NCI-H146 treated with DMSO at 0.1 percent for 48 hours (cell line): Measurements from ENCODE around the gene ESYT1.
A peak's percentile ranks its signal among the peaks of the same experiment; 100 is the strongest.

Experiments used
- DNase-seq: peaks from one replicate; lab custom pipeline; 2025; ENCODE audit not compliant: unreplicated experiment; lab: John Stamatoyannopoulos, UW

Gene ESYT1, protein sequence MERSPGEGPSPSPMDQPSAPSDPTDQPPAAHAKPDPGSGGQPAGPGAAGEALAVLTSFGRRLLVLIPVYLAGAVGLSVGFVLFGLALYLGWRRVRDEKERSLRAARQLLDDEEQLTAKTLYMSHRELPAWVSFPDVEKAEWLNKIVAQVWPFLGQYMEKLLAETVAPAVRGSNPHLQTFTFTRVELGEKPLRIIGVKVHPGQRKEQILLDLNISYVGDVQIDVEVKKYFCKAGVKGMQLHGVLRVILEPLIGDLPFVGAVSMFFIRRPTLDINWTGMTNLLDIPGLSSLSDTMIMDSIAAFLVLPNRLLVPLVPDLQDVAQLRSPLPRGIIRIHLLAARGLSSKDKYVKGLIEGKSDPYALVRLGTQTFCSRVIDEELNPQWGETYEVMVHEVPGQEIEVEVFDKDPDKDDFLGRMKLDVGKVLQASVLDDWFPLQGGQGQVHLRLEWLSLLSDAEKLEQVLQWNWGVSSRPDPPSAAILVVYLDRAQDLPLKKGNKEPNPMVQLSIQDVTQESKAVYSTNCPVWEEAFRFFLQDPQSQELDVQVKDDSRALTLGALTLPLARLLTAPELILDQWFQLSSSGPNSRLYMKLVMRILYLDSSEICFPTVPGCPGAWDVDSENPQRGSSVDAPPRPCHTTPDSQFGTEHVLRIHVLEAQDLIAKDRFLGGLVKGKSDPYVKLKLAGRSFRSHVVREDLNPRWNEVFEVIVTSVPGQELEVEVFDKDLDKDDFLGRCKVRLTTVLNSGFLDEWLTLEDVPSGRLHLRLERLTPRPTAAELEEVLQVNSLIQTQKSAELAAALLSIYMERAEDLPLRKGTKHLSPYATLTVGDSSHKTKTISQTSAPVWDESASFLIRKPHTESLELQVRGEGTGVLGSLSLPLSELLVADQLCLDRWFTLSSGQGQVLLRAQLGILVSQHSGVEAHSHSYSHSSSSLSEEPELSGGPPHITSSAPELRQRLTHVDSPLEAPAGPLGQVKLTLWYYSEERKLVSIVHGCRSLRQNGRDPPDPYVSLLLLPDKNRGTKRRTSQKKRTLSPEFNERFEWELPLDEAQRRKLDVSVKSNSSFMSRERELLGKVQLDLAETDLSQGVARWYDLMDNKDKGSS

DNA sequence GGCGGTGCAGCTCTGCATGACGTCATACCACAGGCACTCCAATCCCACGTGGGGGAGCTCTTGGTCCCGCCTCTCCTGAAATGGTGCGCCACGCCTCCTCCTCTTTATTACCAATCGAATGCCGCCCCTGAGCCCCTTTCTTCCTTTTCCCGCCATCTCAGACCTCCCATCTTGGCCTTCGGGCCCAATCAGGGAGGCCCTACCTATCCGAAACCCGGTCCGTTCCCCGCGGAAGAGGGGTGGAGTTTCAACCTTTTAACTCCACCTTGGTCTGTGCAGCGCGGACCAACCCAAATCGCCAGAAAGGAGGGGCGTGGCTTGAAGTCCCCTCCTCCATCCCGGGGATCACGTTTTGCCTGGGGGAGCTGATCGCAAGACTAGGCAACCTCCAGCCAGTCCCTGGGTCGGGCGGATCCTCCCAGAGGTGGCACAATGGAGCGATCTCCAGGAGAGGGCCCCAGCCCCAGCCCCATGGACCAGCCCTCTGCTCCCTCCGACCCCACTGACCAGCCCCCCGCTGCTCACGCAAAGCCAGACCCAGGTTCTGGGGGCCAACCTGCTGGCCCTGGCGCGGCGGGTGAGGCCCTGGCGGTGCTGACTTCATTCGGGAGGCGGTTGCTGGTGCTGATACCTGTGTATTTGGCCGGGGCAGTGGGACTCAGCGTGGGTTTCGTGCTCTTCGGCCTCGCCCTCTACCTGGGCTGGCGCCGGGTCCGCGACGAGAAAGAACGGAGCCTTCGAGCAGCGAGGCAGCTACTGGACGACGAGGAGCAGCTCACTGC is at the start of gene ESYT1:
Gene ESYT1 (plus strand): TSS at position 380 of the 782 bp plus-strand sequence. CDS start 53 bp downstream, at position 433.
- peak; percentile 99 for DNase-seq

GRCh38 chr12:56078427-56078826 is 49.6 kb upstream of the ESYT1 start:
- DNase-seq, result no peak

- DNase-seq, result peak; percentile 66
These were observed 48.9 kb upstream of the ESYT1 start for GRCh38 chr12:56078931-56079722.

DNA sequence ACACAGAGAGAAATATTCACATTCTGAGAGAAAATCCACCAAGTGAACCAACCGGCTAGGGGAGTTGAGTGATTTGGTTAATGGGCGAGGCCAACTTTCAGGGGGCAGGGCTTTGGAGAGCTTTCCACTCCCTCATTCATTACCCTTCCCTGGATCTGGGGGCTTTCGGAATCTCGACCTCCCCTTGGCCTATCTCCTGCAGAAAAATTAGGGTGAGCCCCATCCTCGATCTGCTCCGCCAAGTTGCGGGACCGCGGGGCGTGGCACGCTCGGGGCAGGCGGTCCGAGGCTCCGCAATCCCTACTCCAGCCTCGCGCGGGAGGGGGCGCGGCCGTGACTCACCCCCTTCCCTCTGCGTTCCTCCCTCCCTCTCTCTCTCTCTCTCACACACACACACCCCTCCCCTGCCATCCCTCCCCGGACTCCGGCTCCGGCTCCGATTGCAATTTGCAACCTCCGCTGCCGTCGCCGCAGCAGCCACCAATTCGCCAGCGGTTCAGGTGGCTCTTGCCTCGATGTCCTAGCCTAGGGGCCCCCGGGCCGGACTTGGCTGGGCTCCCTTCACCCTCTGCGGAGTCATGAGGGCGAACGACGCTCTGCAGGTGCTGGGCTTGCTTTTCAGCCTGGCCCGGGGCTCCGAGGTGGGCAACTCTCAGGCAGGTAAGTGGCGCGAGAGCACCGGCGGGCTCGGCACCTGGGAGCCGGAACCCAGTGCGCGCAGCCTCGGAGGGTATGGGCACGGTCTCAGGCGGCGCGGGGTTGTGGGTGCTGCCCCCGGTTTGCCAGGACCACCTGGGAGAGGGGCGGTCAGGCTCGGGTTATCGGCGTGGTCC is 48.1 kb upstream of the ESYT1 start, which contains the start of gene ERBB3:
Gene ERBB3 (plus strand): TSS at position 443 of the 833 bp plus-strand sequence. CDS start 136 bp downstream, at position 579.
- peak; percentile 65 for DNase-seq

DNA sequence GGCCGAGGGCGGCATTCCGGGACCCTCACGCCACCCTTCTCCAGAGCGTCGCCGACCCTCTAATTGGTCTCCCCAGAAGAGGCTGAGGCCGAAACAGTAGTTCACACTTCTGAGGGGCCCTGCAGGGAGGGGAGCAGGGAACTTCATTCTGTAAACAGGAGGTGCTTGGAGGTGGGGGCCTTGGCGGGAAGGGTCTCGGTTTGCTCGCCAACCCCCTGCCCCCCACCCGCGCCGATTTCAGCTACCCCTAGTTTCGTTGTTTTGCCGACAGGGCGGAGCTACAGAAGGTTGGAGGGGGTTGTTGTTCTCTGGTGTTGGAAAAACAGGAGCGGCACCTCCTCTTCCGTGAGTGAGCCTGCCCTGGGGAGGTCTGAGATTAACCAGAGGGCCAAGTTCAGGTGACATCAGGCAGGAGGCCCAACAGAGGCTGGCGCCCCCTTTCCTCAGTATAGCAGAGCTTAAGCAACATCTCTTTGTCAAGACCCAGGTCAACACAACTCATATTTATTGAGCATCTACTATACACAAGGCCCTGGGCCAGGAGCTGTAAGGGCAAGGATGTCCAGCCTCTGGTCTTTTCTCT is 47.4 kb upstream of the ESYT1 start:
- no peak for DNase-seq

DNA sequence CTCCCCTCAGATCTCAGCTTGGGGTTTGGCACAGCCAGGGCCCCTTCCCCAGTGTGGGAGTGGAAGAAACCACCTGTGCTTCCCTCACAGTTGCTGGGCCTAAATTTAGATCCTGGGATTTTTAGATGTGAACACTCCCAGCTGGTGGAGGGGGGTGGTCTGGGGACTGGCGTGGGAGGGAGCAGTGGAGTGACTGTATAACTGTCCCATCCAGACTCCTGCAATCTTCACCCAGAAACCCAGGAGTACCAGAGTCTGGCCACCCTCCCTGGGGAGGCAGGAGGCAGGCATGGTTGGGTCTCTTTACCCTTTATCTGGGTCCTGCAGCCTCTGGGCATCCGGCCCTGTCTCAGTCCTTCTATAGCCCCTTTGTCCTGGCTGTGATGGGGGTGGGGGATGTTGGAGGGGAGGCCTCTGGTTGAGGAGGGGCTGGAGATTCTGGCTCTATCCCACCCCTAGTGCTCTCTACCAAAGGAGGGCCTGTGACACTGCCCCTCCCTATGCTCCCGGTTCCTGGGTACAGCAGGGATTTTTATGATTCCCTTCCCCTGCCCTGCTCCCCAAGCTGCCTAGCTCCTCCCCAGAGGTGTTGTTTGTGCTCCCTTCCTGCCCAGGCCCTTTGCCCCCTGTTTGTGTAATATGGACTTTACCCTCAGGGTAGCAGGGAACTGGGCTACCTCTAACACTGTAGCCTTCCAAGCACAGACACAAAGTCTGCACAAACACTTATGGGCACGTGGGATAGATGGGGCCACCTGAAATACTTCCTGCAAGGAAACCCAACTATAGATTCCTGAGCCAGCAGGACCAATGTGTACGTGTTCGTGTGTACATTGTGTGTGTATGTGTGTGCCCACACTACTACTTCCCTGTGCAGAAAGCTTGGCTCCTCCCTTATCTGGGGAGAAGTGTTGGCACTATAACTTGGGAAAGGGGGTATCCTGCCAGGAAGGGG is 46.4 kb upstream of the ESYT1 start:
- no peak for DNase-seq

DNA sequence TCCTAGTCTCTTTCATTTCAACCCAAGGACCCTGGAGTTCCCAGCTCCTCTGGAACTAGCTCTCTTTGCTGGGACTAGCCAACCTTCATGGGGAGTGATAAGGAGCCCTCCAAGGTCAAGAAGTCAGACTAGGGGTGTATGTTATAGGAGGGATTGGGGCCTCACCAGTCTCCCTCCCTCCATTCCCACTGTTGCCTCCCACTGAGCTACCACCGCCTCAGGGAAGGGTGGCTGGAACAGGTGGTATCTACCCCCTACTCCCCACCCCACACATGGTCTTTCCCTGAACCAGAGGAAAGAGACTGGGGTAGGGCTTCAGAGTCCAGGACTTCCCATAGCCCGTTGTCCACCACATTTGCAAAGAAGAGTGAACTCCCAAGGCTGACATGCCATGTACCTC is 45.7 kb upstream of the ESYT1 start:
- no peak for DNase-seq

DNA sequence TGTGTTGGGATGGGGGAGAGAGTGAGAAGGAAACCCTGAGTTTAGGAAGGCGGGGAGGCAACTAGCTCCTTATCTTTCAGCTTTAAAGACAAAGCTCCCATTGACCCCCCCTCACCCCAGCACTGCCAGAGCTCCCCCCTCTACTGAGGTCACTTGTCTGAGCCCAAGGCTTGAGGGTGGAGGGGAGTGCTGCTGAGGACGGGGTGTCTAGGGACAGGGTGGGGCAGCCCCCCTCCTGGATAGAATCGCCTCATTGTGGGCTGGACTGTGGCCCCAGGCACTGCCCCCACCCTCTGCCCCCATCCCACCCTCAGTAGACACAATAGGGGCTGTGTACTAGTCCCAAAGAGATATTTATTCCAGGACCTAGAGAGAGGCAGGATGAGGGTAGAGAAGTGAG is 45.1 kb upstream of the ESYT1 start:
- no peak for DNase-seq

DNA sequence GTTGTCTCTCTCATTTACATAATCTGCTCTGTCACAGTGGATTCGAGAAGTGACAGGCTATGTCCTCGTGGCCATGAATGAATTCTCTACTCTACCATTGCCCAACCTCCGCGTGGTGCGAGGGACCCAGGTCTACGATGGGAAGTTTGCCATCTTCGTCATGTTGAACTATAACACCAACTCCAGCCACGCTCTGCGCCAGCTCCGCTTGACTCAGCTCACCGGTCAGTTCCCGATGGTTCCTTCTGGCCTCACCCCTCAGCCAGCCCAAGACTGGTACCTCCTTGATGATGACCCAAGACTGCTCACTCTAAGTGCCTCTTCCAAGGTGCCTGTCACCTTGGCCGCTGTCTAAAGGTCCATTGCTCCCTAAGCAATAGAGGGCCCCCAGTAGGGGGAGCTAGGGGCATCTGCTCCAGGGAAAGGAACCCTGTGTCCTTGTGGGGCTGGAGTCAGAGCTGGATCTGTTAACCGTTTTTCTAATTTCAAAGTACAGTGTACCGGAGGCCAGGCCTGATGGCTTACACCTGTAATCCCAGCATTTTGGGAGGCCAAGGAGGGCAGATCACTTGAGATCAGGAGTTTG is 43.0 kb upstream of the ESYT1 start:
- no peak for DNase-seq

- DNase-seq, result no peak
These were observed 42.0 kb upstream of the ESYT1 start for GRCh38 chr12:56086096-56086495.

- no peak for DNase-seq
These were observed 41.5 kb upstream of the ESYT1 start for GRCh38 chr12:56086608-56087007.

GRCh38 chr12:56087220-56087619 is 40.8 kb upstream of the ESYT1 start:
- DNase-seq, result no peak

GRCh38 chr12:56097738-56098137 is 30.3 kb upstream of the ESYT1 start:
- no peak for DNase-seq

DNA sequence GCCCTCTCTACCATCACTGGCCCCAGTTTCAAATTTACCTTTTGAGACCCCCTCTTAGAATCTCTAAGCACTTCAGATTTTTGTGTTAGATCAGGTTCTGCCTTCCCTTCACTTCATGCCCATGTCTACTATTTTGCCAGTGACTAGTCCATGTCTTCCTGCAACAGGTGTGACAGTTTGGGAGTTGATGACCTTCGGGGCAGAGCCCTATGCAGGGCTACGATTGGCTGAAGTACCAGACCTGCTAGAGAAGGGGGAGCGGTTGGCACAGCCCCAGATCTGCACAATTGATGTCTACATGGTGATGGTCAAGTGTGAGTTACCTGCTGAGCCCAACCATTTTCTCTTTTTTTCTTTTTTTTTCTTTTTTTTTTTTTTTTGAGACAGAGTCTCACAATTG is 29.5 kb upstream of the ESYT1 start:
- DNase-seq, result no peak

GRCh38 chr12:56099787-56100186 is 28.3 kb upstream of the ESYT1 start:
- DNase-seq, result no peak

DNA sequence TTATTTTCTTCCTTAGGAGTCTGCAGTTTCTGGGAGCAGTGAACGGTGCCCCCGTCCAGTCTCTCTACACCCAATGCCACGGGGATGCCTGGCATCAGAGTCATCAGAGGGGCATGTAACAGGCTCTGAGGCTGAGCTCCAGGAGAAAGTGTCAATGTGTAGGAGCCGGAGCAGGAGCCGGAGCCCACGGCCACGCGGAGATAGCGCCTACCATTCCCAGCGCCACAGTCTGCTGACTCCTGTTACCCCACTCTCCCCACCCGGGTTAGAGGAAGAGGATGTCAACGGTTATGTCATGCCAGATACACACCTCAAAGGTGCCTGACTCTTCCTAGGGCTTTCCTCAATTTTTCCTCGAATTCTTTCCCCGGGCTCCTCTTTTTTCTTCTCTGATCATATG is 27.0 kb upstream of the ESYT1 start:
- DNase-seq, result no peak

GRCh38 chr12:56102683-56103065 is 25.4 kb upstream of the ESYT1 start:
- no peak for DNase-seq
